GM19468 (cell line): ENCODE results near the gene KHDRBS1.
"Not testable (repeated sequence)": the region's sequence is repeated elsewhere in the genome, so short reads cannot be mapped to it uniquely, and the experiment has no call there.

ENCODE experiments used
- ATAC-seq: cut with Tn5 transposase; IDR thresholded peaks from one replicate; pipeline ENCODE4 v1.9.1; 2021; ENCODE audit warnings: mild to moderate bottlenecking, moderate library complexity, moderate number of reproducible peaks; ENCODE audit not compliant: unreplicated experiment; ENCODE audit errors: extremely low read depth

The KHDRBS1 gene

GRCh38 chr1:32062867-32063230 lies 49.2 kb downstream of the KHDRBS1 start:
- no peak for ATAC-seq

GRCh38 chr1:32063261-32063681 lies 49.6 kb downstream of the KHDRBS1 start:
- no peak for ATAC-seq

GRCh38 chr1:32065613-32066488 lies 52.2 kb downstream of the KHDRBS1 start:
- not testable (repeated sequence) for ATAC-seq

GRCh38 chr1:32066489-32066873 lies 52.8 kb downstream of the KHDRBS1 start:
- ATAC-seq: no peak

- no peak for ATAC-seq
These were observed 55.4 kb downstream of the KHDRBS1 start for GRCh38 chr1:32068957-32069588.

- no peak for ATAC-seq
These were observed 58.3 kb downstream of the KHDRBS1 start for GRCh38 chr1:32071758-32072621.

- ATAC-seq: peak; percentile 74
These were observed 59.1 kb downstream of the KHDRBS1 start, which contains the start of gene TMEM39B for GRCh38 chr1:32072622-32073298. Gene TMEM39B (plus strand): TSS chr1:32072939. CDS start chr1:32073048, 109 bp downstream.

GRCh38 chr1:32073299-32074229 lies 59.9 kb downstream of the KHDRBS1 start:
- ATAC-seq: no peak

- ATAC-seq: no peak
These were observed 61.2 kb downstream of the KHDRBS1 start for GRCh38 chr1:32074841-32075240.

GRCh38 chr1:32077451-32077850 lies 63.8 kb downstream of the KHDRBS1 start:
- no peak for ATAC-seq

- no peak for ATAC-seq
These were observed 68.4 kb downstream of the KHDRBS1 start for GRCh38 chr1:32082022-32082421.

- not testable (repeated sequence) for ATAC-seq
These were observed 72.7 kb downstream of the KHDRBS1 start for GRCh38 chr1:32086381-32086780.

- ATAC-seq: no peak
These were observed 77.5 kb downstream of the KHDRBS1 start for GRCh38 chr1:32091176-32091575.

- no peak for ATAC-seq
These were observed 77.9 kb downstream of the KHDRBS1 start for GRCh38 chr1:32091591-32091990.
